ENCODE measurements around the gene ITGB1BP2.

DNA sequence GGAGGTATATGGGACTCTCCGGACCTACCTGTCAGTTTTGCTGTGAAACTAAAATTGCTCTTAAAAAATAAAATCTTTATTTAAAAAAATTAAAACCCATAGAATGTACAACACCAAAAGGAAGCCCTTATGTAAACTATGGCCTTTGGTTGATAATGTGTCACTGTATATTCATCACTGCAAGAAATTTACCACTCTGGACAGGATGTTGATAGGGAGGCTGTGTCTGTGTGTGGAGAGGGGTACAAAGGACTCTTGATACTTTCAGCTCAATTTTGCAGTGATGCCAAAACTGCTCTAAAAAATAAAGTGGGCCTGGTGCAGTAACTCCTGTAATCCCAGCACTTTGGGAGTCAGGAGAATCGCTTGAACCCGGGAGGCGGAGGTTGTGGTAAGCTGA lies 44.7 kb upstream of the ITGB1BP2 start:
- TF ChIP-seq, protein P1, sequence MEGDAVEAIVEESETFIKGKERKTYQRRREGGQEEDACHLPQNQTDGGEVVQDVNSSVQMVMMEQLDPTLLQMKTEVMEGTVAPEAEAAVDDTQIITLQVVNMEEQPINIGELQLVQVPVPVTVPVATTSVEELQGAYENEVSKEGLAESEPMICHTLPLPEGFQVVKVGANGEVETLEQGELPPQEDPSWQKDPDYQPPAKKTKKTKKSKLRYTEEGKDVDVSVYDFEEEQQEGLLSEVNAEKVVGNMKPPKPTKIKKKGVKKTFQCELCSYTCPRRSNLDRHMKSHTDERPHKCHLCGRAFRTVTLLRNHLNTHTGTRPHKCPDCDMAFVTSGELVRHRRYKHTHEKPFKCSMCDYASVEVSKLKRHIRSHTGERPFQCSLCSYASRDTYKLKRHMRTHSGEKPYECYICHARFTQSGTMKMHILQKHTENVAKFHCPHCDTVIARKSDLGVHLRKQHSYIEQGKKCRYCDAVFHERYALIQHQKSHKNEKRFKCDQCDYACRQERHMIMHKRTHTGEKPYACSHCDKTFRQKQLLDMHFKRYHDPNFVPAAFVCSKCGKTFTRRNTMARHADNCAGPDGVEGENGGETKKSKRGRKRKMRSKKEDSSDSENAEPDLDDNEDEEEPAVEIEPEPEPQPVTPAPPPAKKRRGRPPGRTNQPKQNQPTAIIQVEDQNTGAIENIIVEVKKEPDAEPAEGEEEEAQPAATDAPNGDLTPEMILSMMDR (IDR thresholded peaks at IDR 0.05; ENCODE audit: low read length), result no peak
- TF ChIP-seq EZH2phosphoT487 (IDR thresholded peaks at IDR 0.05; ENCODE audit: low read length), result no peak
